Tibial artery (tissue), 4 donors: ENCODE results near the gene LRRC19.

Experiments used
- DNase-seq, 2 donors: peaks; one replicate each; pipeline ENCODE4 v3.0.0-alpha.2; 2019
- H3K27ac ChIP-seq, 2 donors: fragments of 200-600 bp; sonication (generic) in 1 of 2; 1 replicate in 1 of 2; 2 replicates in 1 of 2; pipeline ENCODE4 v1.5.1; 2018 to 2019; ENCODE audit warnings: mild to moderate bottlenecking in 1 of 2
- H3K27me3 ChIP-seq, 2 donors: fragments of 200-600 bp; sonication (generic) in 1 of 2; one replicate each; pipeline versions ENCODE4 v1.5.1 to v1.6.0; 2016 to 2019
- H3K36me3 ChIP-seq, 3 donors: fragments of 200-600 bp; sonication (generic) in 2 of 3; one replicate each; pipeline ENCODE4 v1.5.1; 2016 to 2019; ENCODE audit warnings: mild to moderate bottlenecking in 2 of 3
- H3K4me1 ChIP-seq, 4 donors: fragments of 200-600 bp; sonication (generic) in 2 of 4; 1 replicate in 3 of 4; 2 replicates in 1 of 4; pipeline ENCODE4 v1.5.1; 2016 to 2019
- H3K4me3 ChIP-seq, 2 donors: fragments of 200-600 bp; sonication (generic) in 1 of 2; 1 replicate in 1 of 2; 2 replicates in 1 of 2; pipeline ENCODE4 v1.5.1; 2018 to 2019; ENCODE audit warnings: mild to moderate bottlenecking in 2 of 2
- H3K9me3 ChIP-seq, 3 donors: fragments of 200-600 bp; sonication (generic) in 1 of 3; one replicate each; pipeline ENCODE4 v1.5.1; 2016 to 2019
- CTCF ChIP-seq, 2 experiments: fragments of 200-600 bp in 1 of 2; fragments of 450-650 bp in 1 of 2; IDR thresholded peaks; one replicate each; pipeline ENCODE4 v1.5.1; 2017 to 2019; ENCODE audit warnings: antibody characterized with exemption in 2 of 2, mild to moderate bottlenecking in 1 of 2, moderate library complexity in 1 of 2
- intact Hi-C: fragments of 100-400 bp; cut with DNase I; formaldehyde crosslinking; loops from one replicate; pipeline ENCODE4 v1.15.0; 2023; ENCODE audit warnings: low total_unique reads

The LRRC19 gene

GRCh38 chr9:26949637-26950069, 55.8 kb downstream of the LRRC19 start:
- no peak for TF ChIP-seq CTCF (IDR thresholded peaks at IDR 0.05)
- peaks cover 0 to 23% (median 16%) of the 10 kb centered on the region in 4 donors for H3K4me1 ChIP-seq
- no peaks in the 10 kb centered on the region for H3K27me3 ChIP-seq
- no peak overlapping the region for H3K4me3 ChIP-seq
- intact Hi-C loops: no loop called here
- no peaks in the 10 kb centered on the region for H3K36me3 ChIP-seq
- no peak overlapping the region for H3K27ac ChIP-seq
- DNase-seq: no peak
- H3K9me3 ChIP-seq: no peaks in the 10 kb centered on the region

- Histone ChIP-seq H3K9me3 (no peaks in the 10 kb centered on the region), H3K36me3 (no peaks in the 10 kb centered on the region), H3K27ac (peak overlapping the region; percentile 99), H3K4me3 (peak overlapping the region; percentile 92 to 97), H3K4me1 (peaks cover 0 to 28% (median 25%) of the 10 kb centered on the region in 4 donors), H3K27me3 (no peaks in the 10 kb centered on the region)
- intact Hi-C loops: no loop called here
- no peak for DNase-seq
- no peak for TF ChIP-seq CTCF (IDR thresholded peaks at IDR 0.05)
Measured at GRCh38 chr9:26947736-26948135, 57.7 kb downstream of the LRRC19 start.

GRCh38 chr9:26946753-26947727, 58.4 kb downstream of the LRRC19 start, which contains the start of gene PLAA:
Gene PLAA (minus strand): TSS chr9:26947242. CDS start chr9:26947045, 197 bp downstream.
- TF ChIP-seq CTCF (IDR thresholded peaks at IDR 0.05): no peak
- no peaks in the 10 kb centered on the region for H3K27me3 ChIP-seq
- peak within 1 kb of the TSS; percentile 92 to 97 for H3K4me3 ChIP-seq
- H3K9me3 ChIP-seq: no peaks in the 10 kb centered on the region
- peak within 1 kb of the TSS; percentile 99 for H3K27ac ChIP-seq
- intact Hi-C loops: no loop called here
- H3K4me1 ChIP-seq: peaks cover 0 to 28% (median 27%) of the 10 kb centered on the region in 4 donors
- DNase-seq: peak; percentile 88 to 92
- H3K36me3 ChIP-seq: no peaks in the 10 kb centered on the region

- Histone ChIP-seq H3K4me1 (peaks cover 0 to 32% (median 30%) of the 10 kb centered on the region in 4 donors), H3K27ac (peak overlapping the region in 1 of 2 donors; percentile 99), H3K9me3 (no peaks in the 10 kb centered on the region), H3K4me3 (peak overlapping the region; percentile 92 to 97), H3K36me3 (no peaks in the 10 kb centered on the region), H3K27me3 (no peaks in the 10 kb centered on the region)
- intact Hi-C loops: no loop called here
- no peak for DNase-seq
- TF ChIP-seq CTCF (IDR thresholded peaks at IDR 0.05): no peak
Measured at GRCh38 chr9:26945591-26945990, 59.9 kb downstream of the LRRC19 start.
